Spleen (tissue), 11 donors: ENCODE measurements around the gene CD69. TPM values are rescaled to one million over a fixed set of nuclear protein-coding genes. Genes with fewer than 3 reads are reported as not detected.

Experiments used
- DNase-seq: peaks from one replicate; pipeline ENCODE4 v3.0.0-alpha.2; 2020
- H3K27ac ChIP-seq, 8 donors: fragments of 200-600 bp; sonication (generic) in 7 of 8; 1 replicate in 4 of 8; 2 replicates in 4 of 8; pipeline versions ENCODE4 v1.5.0 to v1.8.0; 2016 to 2021; ENCODE audit warnings: inconsistent platforms in 4 of 8, mild to moderate bottlenecking in 4 of 8, moderate library complexity in 1 of 8
- H3K27me3 ChIP-seq, 7 donors: fragments of 200-600 bp; sonication (generic) in 6 of 7; replicated peaks in 1 of 7; 1 replicate in 4 of 7; 2 replicates in 3 of 7; pipeline versions ENCODE4 v1.5.0 to v1.8.0; 2016 to 2021; ENCODE audit warnings: inconsistent platforms in 3 of 7, mild to moderate bottlenecking in 1 of 7
- H3K36me3 ChIP-seq, 6 donors: fragments of 200-600 bp; sonication (generic) in 5 of 6; 1 replicate in 4 of 6; 2 replicates in 2 of 6; pipeline versions ENCODE4 v1.5.0 to v1.8.0; 2016 to 2021; ENCODE audit warnings: inconsistent platforms in 2 of 6
- H3K4me1 ChIP-seq, 6 donors: fragments of 200-600 bp; sonication (generic) in 5 of 6; 1 replicate in 3 of 6; 2 replicates in 3 of 6; pipeline versions ENCODE4 v1.5.0 to v1.8.0; 2016 to 2021; ENCODE audit warnings: inconsistent platforms in 3 of 6
- H3K4me3 ChIP-seq, 8 donors: fragments of 200-600 bp; sonication (generic) in 7 of 8; 1 replicate in 4 of 8; 2 replicates in 4 of 8; pipeline versions ENCODE4 v1.5.0 to v1.8.0; 2016 to 2021; ENCODE audit warnings: inconsistent platforms in 4 of 8, mild to moderate bottlenecking in 4 of 8, moderate library complexity in 2 of 8
- H3K9me3 ChIP-seq, 8 donors: fragments of 200-600 bp; sonication (generic) in 7 of 8; 1 replicate in 4 of 8; 2 replicates in 4 of 8; pipeline versions ENCODE4 v1.5.0 to v1.8.0; 2016 to 2021; ENCODE audit warnings: inconsistent platforms in 4 of 8
- CTCF ChIP-seq, 11 experiments: fragments of 200-600 bp in 7 of 11; fragments of 450-650 bp in 4 of 11; sonication (generic) in 4 of 11; IDR thresholded peaks in 8 of 11; conservative IDR thresholded peaks in 3 of 11; 1 replicate in 7 of 11; 2 replicates in 4 of 11; pipeline versions ENCODE4 v1.4.0 to v1.8.0; 2016 to 2021; ENCODE audit warnings: antibody characterized with exemption in 11 of 11, inconsistent platforms in 4 of 11, mild to moderate bottlenecking in 1 of 11
- POLR2A ChIP-seq, 3 donors: fragments of 450-650 bp; IDR thresholded peaks; one replicate each; pipeline ENCODE4 v1.5.1; 2017; ENCODE audit warnings: antibody characterized with exemption in 3 of 3, mild to moderate bottlenecking in 1 of 3
- POLR2AphosphoS5 ChIP-seq, 3 donors: sonication (generic); formaldehyde crosslinking; IDR thresholded peaks; one replicate each; pipeline ENCODE4 v1.5.1; 2017; ENCODE audit warnings: antibody characterized with exemption in 3 of 3
- WGBS, 5 donors: extraction: QIAGEN DNeasy Blood & Tissue Kit in 3 of 5; methylation state at CpG; one replicate each; pipeline versions ENCODE4 v1.1.5 to v1.1.7; 2013 to 2018; 5-methylcytosine and 5-hydroxymethylcytosine counted together
- intact Hi-C: fragments of 100-400 bp; cut with DNase I; formaldehyde crosslinking; loops from one replicate; pipeline ENCODE4 v1.15.0; 2023; ENCODE audit warnings: low total_unique reads
- polyA plus RNA-seq, 3 donors: library from polyadenylated mRNA; stranded (reverse); fragments of 200-250 nt; gene quantifications; one replicate each; pipeline ENCODE4 v1.2.1, GENCODE V29; 2013
- total RNA-seq, 7 donors: library from RNA; depleted of rRNA in 3 of 7; stranded (reverse); fragments of >200 nt in 3 of 7; fragmentation: NEBNext Ultra II Directional in 4 of 7; extraction: Animal tissue kit (Norgen Biotek cat#: 25700) in 4 of 7; gene quantifications; one replicate each; pipeline versions ENCODE4 v1.1.0 to v1.2.1, GENCODE V29; 2016 to 2021
- donor health status: healthy with polysubstance abuse.
- donor health status: DM: no; HTN: no; CAD: no; lungs with moderate emphysema.
- donor health status: DM: no; HTN: no; CAD: no.
- donor health status: Bipolar disorder and iron deficiency.
- donor health status: healthy.
- donor health status: DM: no; HTN: no; CAD: no.
- donor health status: DM: yes; HTN: yes; CAD: no.

The CD69 gene
- total and polyA plus RNA-seq, 10 donors = 29.5 to 123 (median 62.1) TPM

DNA sequence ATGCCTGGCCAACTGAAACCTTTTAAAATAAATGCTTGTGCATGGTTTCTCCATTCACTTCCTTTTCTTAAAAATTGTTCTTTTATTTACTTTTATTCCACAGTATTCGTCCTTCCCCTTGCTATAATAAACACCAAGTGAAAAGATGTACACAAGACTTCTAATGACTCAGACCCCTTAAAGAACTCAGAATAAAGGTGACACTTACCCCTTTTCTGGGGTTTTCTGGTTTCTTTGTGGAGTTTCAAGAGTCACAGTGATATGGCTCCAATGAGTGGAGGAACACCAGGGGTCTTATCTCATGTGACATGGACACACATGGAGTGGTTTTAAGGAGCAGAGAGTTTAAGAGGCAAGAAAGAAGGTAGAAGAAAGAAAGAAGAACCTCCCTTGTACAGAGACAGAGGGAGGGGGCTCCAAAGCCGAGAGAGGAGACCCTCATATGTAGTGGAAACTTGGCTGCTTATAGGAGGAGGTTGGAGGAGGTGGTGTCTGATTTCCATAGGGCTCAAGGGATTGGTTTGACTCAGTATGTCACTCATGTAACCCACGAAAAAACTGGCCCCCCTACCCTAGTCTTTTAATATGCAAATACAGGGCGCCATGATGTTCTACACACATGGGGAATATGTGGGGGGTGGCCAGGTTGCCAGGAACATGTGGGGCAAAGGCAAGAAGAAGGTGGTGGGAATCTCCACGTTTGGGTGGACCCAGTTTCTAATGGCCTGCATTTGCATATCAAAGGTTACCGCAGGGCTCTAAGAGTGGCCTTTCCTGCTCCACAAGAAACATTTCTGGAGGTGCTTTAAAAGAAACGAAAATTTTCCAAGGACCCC is 22.1 kb upstream of the CD69 start:
- TF ChIP-seq CTCF (IDR thresholded peaks at IDR 0.05 in 8 of 11, conservative IDR thresholded peaks at IDR 0.05 in 3 of 11) = no peak
- TF ChIP-seq POLR2AphosphoS5 (IDR thresholded peaks at IDR 0.05) = no peak
- TF ChIP-seq POLR2A (IDR thresholded peaks at IDR 0.05) = no peak
- no peaks in the 10 kb centered on the region for H3K36me3 ChIP-seq
- H3K27ac ChIP-seq = no peak overlapping the region
- intact Hi-C loops = no loop called here
- no peak for DNase-seq
- no peak overlapping the region for H3K4me3 ChIP-seq
- no peaks in the 10 kb centered on the region for H3K27me3 ChIP-seq
- H3K4me1 ChIP-seq = peaks cover 0 to 6% (median 2%) of the 10 kb centered on the region in 6 donors
- 73 to 89% (median 83%) methylated on average over 7 of the region's 7 CpGs for WGBS, 5 donors
- H3K9me3 ChIP-seq = no peaks in the 10 kb centered on the region

- 79 to 91% (median 84%) methylated on average over 2 of the region's 2 CpGs for WGBS, 5 donors
- H3K4me3 ChIP-seq = no peak overlapping the region
- no peak overlapping the region for H3K27ac ChIP-seq
- H3K36me3 ChIP-seq = no peaks in the 10 kb centered on the region
- no peaks in the 10 kb centered on the region for H3K9me3 ChIP-seq
- no peak for DNase-seq
- TF ChIP-seq POLR2A (IDR thresholded peaks at IDR 0.05) (no peak), POLR2AphosphoS5 (IDR thresholded peaks at IDR 0.05) (no peak), CTCF (IDR thresholded peaks at IDR 0.05 in 8 of 11, conservative IDR thresholded peaks at IDR 0.05 in 3 of 11) (no peak)
- H3K4me1 ChIP-seq = peaks cover 0 to 6% (median 2%) of the 10 kb centered on the region in 6 donors
- no peaks in the 10 kb centered on the region for H3K27me3 ChIP-seq
- intact Hi-C loops = no loop called here
Observed at GRCh38 chr12:9781360-9781759, 20.7 kb upstream of the CD69 start.

GRCh38 chr12:9779209-9779608 is 18.5 kb upstream of the CD69 start:
- no peak for TF ChIP-seq POLR2A (IDR thresholded peaks at IDR 0.05)
- no peak for TF ChIP-seq CTCF (IDR thresholded peaks at IDR 0.05 in 8 of 11, conservative IDR thresholded peaks at IDR 0.05 in 3 of 11)
- no peak for TF ChIP-seq POLR2AphosphoS5 (IDR thresholded peaks at IDR 0.05)
- Histone ChIP-seq H3K27ac (no peak overlapping the region), H3K4me3 (no peak overlapping the region), H3K9me3 (no peaks in the 10 kb centered on the region), H3K36me3 (no peaks in the 10 kb centered on the region), H3K27me3 (no peaks in the 10 kb centered on the region), H3K4me1 (peaks cover 0 to 19% (median 7%) of the 10 kb centered on the region in 6 donors)
- no peak for DNase-seq
- intact Hi-C loops = no loop called here
- WGBS, 5 donors = 63 to 76% (median 65%) methylated on average over 4 of the region's 4 CpGs

- Histone ChIP-seq H3K27ac (no peak overlapping the region), H3K4me3 (no peak overlapping the region), H3K4me1 (peaks cover 0 to 32% (median 8%) of the 10 kb centered on the region in 6 donors), H3K27me3 (no peaks in the 10 kb centered on the region), H3K36me3 (no peaks in the 10 kb centered on the region), H3K9me3 (no peaks in the 10 kb centered on the region)
- WGBS, 5 donors = 86 to 92% (median 89%) methylated on average over 3 of the region's 3 CpGs
- intact Hi-C loops = no loop called here
- no peak for DNase-seq
- TF ChIP-seq CTCF (IDR thresholded peaks at IDR 0.05 in 8 of 11, conservative IDR thresholded peaks at IDR 0.05 in 3 of 11) = no peak
- TF ChIP-seq POLR2AphosphoS5 (IDR thresholded peaks at IDR 0.05) = no peak
- TF ChIP-seq POLR2A (IDR thresholded peaks at IDR 0.05) = no peak
Observed at GRCh38 chr12:9776781-9777180, 16.1 kb upstream of the CD69 start.
